HCT116 (cell line): Measurements from ENCODE around the gene PGC.

Experiments
- CTCF ChIP-seq, 3 experiments: fragments of 200-600 bp in 1 of 3; sonication (generic) in 1 of 3; IDR thresholded peaks in 2 of 3; conservative IDR thresholded peaks in 1 of 3; 2 replicates each; pipeline ENCODE4 v1.5.1; 2012 to 2017; ENCODE audit warnings: low read depth in 2 of 3, low read length in 2 of 3, antibody characterized with exemption in 1 of 3, borderline replicate concordance in 1 of 3, control low read depth in 1 of 3, mild to moderate bottlenecking in 1 of 3, mixed read lengths in 1 of 3, mixed run types in 1 of 3, moderate library complexity in 1 of 3; ENCODE audit not compliant: insufficient read depth in 1 of 3
- EZH2phosphoT487 ChIP-seq: fragments of 200-600 bp; IDR thresholded peaks from 2 replicates; pipeline ENCODE4 v1.6.1; 2018; ENCODE audit warnings: antibody characterized with exemption, borderline replicate concordance
- MAX ChIP-seq: IDR thresholded peaks from 2 replicates; pipeline ENCODE4 v1.6.1; 2012
- POLR2A ChIP-seq: IDR thresholded peaks from 2 replicates; pipeline ENCODE4 v1.7.0; 2011; ENCODE audit warnings: borderline replicate concordance; ENCODE audit not compliant: insufficient read depth, insufficient read length; ENCODE audit errors: extremely low read depth
- POLR2AphosphoS5 ChIP-seq: IDR thresholded peaks from 2 replicates; pipeline ENCODE4 v1.6.1; 2011; ENCODE audit warnings: mild to moderate bottlenecking, low read depth, low read length, moderate library complexity
- SP1 ChIP-seq: IDR thresholded peaks from 2 replicates; pipeline ENCODE4 v1.6.1; 2012; ENCODE audit warnings: low read depth

DNA sequence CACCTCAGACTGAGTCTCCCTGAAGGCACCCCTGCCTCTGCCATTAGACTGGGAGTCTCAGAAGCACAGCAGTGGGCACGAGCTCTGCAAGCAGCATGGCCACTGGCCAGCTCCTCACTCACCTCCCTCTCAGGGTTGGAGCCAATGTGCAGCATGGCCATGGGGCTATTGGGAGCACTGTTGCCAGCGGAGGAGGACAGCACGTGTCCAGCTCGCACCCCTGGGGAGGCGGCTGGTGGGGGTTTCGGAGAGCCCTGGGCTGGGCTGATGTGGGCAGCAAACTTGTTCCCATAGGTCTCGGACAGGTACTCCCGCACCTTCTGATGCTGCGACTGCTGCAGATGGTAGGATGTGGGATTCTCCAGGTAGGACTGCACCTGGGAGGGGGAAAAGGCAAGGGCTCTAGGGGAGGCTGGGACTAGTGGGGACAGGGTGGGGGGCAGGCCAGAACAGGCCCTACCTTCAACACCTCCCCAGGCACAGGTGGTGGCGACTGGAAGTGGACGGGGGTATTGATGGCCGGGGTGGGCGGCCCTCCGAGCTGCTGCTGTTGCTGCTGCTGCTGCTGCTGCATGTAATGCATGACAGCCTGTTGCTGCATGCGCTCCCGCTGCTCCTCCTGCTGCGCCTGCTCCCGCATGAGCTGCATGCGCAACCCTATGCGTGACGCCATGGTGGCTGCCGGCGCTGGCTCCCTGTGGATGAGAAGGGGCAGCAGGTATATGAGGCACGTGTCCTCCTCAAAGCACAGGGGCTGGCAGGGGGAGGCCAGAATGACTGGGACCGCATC lies 56.5 kb downstream of the PGC start:
- no peak for TF ChIP-seq POLR2A
- TF ChIP-seq EZH2phosphoT487, result no peak
- no peak for TF ChIP-seq MAX
- no peak for TF ChIP-seq CTCF (IDR thresholded peaks at IDR 0.05 in 2 of 3, conservative IDR thresholded peaks at IDR 0.05 in 1 of 3; ENCODE audit: borderline replicate concordance in 1 of 3, insufficient read depth in 1 of 3, low read depth in 2 of 3, low read length in 2 of 3)
- no peak for TF ChIP-seq POLR2AphosphoS5
- no peak for TF ChIP-seq SP1
